AG04449 (cell line): ENCODE results near the gene SPAAR.

Experiments used
- CTCF ChIA-PET: fragments of 350-600 bp; formaldehyde crosslinking; extraction: SDS; loops from one replicate; lab custom pipeline; 2021; ENCODE audit warnings: antibody characterized with exemption; lab: Yijun Ruan, JAX
- POLR2A ChIA-PET: fragments of 400-600, 350-600 bp; formaldehyde crosslinking; extraction: SDS; loops from one replicate; lab custom pipeline; 2020; ENCODE audit warnings: antibody characterized with exemption, inconsistent platforms; lab: Yijun Ruan, JAX
- DNase-seq: peaks from one replicate; pipeline ENCODE4 v3.0.0-alpha.2; 2010; ENCODE audit warnings: low read depth, low spot score
- H3K4me3 ChIP-seq: 2 replicates; pipeline ENCODE4 v1.5.1; 2011; ENCODE audit warnings: low read depth, mild to moderate bottlenecking, control low read depth, low read length
- CTCF ChIP-seq: IDR thresholded peaks from one replicate; pipeline ENCODE4 v1.5.1; 2011; ENCODE audit warnings: mild to moderate bottlenecking, moderate library complexity, low read length, control low read depth, inconsistent platforms; ENCODE audit not compliant: insufficient read depth; ENCODE audit errors: missing control alignments

The SPAAR gene

DNA sequence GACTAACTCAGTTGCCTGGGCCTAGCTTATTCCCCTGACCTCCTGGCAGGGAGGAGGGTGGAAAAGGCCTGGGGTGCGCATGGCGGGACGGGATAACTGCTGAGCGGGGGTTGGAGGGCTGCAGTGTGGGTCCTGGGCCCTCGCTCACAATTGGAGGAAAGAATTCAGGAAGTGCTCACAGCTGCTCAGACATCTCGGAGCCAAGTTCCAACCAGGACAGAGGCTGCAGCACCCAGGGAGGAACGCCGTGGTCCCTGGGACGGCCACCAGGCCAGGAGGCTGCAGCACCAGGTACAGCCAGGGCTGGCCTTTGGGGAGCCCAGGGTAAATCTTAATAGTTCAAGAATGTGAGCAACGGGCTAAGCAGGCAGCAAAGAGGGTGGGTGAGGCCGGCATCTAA lies at the start of gene SPAAR:
TSS of gene SPAAR (plus strand) at position 217 of the 400 bp plus-strand sequence. CDS start 974 bp downstream, outside the sequence.
- no peak for DNase-seq
- no peak within 1 kb of the TSS for H3K4me3 ChIP-seq
- TF ChIP-seq CTCF: no peak
- ChIA-PET CTCF (interaction anchor here (4.0 to 12.6 kb wide), 4 partner anchors 14 to 119 kb away, joined by 27 to 137 read pairs (median 37); no protein-coding TSS in a partner anchor), POLR2A (no interaction called here)

- DNase-seq: no peak
- H3K4me3 ChIP-seq: no peak overlapping the region
- ChIA-PET POLR2A (no interaction called here), CTCF (interaction anchor here (2.2 kb wide), 1 partner anchor 22 kb away, joined by 16 read pairs; no protein-coding TSS in a partner anchor)
- TF ChIP-seq CTCF: no peak
These were observed 49.3 kb upstream of the SPAAR start for GRCh38 chr9:35859990-35860339.

DNA sequence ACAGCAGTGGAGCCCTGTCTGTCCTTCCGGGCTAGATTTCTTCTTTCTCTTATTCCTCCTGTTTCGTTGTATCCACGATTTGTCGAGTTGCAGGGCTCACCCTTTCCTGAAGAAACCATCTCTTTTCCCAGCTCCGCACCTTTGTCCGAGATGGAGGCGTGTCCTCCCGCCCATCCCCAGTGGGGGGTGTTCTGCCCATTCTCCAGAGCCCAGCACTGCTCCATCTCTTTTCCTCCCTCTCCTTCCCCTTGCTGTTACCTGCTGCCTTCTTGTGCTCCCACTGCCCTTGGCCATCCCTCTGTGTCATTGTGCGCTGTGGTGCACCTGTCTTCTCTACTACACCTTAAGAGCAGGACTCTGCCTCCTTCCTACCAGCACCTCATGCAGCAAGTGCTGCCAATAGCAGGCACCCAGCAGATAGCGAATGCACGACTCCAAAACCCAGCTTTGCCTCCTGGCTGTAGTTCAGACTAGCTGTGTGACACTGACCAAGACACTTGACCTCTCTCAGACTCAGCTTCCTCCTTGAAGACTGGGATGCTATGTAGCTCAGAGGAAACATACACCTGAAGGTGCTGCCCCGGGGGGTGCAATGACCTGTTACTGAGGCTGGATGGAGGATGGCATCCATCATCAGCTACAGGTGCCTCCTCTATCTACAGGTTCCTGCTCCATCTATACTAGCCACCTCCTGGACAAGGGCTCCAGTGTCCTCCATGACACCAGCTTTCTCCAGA lies 48.0 kb upstream of the SPAAR start:
- no peak for TF ChIP-seq CTCF
- POLR2A ChIA-PET: interaction anchor here (1.0 kb wide), 1 partner anchor 13 kb away, joined by 5 read pairs; no protein-coding TSS in a partner anchor
- H3K4me3 ChIP-seq: no peak overlapping the region
- DNase-seq: no peak
- CTCF ChIA-PET: interaction anchor here (5.0 kb wide), 1 partner anchor 21 kb away, joined by 25 read pairs; no protein-coding TSS in a partner anchor

DNA sequence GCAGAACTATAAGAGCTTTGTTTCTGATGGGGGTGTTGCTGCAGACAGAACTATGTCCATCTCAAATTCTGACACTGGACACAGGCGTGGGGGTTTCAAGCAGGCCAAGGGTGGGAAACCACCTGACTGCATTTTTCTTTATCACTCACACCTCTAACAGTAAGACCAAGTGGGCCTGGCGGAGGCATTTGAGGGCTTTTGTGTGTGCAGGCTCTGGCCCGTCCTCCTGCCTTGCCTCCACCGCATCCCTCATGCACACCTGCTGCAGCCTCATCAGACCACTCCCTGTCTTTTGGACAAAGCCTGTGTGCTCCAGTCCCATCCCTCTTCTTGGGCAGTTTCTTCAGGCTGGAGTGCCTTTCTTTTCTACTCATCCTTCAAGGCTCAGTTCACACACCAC lies 47.0 kb upstream of the SPAAR start:
- POLR2A ChIA-PET: no interaction called here
- no peak for DNase-seq
- TF ChIP-seq CTCF: no peak
- CTCF ChIA-PET: interaction anchor here (5.0 kb wide), 1 partner anchor 20 kb away, joined by 25 read pairs; no protein-coding TSS in a partner anchor
- no peak overlapping the region for H3K4me3 ChIP-seq

DNA sequence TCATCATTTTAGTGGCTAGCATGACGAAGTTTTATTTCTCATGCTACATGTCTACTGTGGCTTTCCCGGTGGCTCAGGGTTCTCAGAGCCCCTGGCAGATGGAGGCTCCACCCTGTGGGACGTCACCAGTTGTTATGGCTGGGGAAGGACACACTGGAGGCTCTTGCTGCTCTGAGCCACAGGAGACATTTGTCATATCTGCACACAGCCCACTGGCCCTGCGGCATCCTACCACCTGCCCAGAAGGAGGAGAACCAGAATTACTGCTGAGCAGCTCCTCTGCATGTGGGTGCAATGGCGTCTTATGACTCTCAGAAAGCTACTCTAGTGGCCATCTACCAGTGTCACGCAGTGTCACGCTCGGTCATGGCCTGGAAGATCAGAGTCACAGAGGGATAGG lies 45.7 kb upstream of the SPAAR start:
- ChIA-PET POLR2A (interaction anchor here (0.6 kb wide), 1 partner anchor 22 kb away, joined by 3 read pairs; no protein-coding TSS in a partner anchor), CTCF (interaction anchor here (0.8 to 5.0 kb wide), 4 partner anchors 19 to 82 kb away, joined by 3 to 25 read pairs (median 4); no protein-coding TSS in a partner anchor)
- no peak for DNase-seq
- no peak for TF ChIP-seq CTCF
- no peak overlapping the region for H3K4me3 ChIP-seq

DNA sequence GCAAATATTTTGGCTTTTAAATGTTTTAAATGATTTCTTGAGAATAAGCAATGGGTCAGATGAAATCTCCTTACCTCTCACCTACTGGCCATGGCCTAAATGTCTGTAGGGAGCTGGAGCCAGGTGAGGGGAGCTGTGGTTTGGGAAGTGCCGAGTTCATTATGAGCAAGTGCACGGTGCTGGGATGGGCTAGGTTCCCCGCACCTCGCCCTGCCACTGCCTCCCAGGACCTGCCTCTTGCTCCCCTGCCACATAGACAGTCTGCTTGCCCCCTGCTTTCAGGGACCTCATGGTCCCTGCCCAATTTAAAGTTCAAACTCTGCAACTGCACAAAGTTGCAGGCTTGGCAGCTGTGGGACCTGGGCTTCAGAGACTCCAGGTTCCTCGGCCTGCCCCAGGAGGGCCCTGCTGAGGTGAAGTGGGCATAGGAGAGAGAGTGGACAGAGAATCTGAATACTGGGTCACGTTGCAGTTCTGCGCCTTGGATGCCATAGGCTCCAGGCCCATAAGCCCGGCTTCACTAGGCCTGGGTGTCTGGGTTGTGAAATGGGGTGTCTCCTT lies 44.5 kb upstream of the SPAAR start:
- no peak for DNase-seq
- no peak overlapping the region for H3K4me3 ChIP-seq
- ChIA-PET POLR2A (interaction anchor here (0.6 kb wide), 1 partner anchor 24 kb away, joined by 4 read pairs; no protein-coding TSS in a partner anchor), CTCF (interaction anchor here (0.6 to 5.0 kb wide), 6 partner anchors 11 to 81 kb away, joined by 3 to 25 read pairs (median 4); no protein-coding TSS in a partner anchor)
- TF ChIP-seq CTCF: no peak
